ENCODE results near the gene CDK11A.

CDK11A gene

DNA sequence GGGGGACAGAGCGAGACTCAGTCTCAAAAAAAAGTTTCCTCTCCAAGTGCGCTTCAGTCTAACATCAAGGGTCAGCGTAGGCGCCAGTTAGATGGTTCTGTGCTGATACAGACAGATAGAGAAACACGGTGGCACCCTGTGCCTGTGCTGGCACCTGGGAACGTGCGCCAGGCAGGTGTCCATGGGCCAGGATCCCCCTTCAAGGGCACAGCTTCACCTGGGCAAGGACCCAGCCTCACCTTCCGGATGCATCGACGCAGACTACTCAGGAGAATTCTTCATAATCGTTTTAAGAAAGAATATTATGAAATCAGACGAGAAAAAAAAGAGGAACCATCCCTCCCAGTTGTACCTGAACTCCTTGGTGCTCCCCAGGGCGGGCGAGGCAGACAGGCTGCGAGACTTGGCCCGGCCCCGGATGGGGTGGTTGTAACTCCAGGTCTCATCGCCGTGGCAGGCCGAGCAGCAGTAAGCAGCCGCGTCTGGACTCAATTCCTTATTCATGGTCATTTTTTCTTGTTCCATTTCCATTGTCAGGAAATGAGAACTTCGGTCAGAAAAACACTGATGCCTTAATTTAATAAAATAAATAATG, 40.8 kb upstream of the CDK11A start:
- DNase-seq: no peak
- Histone ChIP-seq H3K4me3 (ENCODE audit: low read depth, low read length) (no peak overlapping the region), H3K27ac (no peak overlapping the region), H3K27me3 (replicated peaks) (no peaks in the 10 kb centered on the region), H3K36me3 (replicated peaks) (peaks cover 37% of the 10 kb centered on the region)
- TF ChIP-seq, protein P1, sequence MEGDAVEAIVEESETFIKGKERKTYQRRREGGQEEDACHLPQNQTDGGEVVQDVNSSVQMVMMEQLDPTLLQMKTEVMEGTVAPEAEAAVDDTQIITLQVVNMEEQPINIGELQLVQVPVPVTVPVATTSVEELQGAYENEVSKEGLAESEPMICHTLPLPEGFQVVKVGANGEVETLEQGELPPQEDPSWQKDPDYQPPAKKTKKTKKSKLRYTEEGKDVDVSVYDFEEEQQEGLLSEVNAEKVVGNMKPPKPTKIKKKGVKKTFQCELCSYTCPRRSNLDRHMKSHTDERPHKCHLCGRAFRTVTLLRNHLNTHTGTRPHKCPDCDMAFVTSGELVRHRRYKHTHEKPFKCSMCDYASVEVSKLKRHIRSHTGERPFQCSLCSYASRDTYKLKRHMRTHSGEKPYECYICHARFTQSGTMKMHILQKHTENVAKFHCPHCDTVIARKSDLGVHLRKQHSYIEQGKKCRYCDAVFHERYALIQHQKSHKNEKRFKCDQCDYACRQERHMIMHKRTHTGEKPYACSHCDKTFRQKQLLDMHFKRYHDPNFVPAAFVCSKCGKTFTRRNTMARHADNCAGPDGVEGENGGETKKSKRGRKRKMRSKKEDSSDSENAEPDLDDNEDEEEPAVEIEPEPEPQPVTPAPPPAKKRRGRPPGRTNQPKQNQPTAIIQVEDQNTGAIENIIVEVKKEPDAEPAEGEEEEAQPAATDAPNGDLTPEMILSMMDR (IDR thresholded peaks at IDR 0.05; ENCODE audit: low read depth, low read length, missing control alignments): no peak
- in situ Hi-C loops (cut with HindIII; ENCODE audit: low pct_ligation_motif_present, low sequenced_read_pairs): no loop called here

- no peak for DNase-seq
These were observed 39.8 kb upstream of the CDK11A start for GRCh38 chr1:1763657-1764621.

DNA sequence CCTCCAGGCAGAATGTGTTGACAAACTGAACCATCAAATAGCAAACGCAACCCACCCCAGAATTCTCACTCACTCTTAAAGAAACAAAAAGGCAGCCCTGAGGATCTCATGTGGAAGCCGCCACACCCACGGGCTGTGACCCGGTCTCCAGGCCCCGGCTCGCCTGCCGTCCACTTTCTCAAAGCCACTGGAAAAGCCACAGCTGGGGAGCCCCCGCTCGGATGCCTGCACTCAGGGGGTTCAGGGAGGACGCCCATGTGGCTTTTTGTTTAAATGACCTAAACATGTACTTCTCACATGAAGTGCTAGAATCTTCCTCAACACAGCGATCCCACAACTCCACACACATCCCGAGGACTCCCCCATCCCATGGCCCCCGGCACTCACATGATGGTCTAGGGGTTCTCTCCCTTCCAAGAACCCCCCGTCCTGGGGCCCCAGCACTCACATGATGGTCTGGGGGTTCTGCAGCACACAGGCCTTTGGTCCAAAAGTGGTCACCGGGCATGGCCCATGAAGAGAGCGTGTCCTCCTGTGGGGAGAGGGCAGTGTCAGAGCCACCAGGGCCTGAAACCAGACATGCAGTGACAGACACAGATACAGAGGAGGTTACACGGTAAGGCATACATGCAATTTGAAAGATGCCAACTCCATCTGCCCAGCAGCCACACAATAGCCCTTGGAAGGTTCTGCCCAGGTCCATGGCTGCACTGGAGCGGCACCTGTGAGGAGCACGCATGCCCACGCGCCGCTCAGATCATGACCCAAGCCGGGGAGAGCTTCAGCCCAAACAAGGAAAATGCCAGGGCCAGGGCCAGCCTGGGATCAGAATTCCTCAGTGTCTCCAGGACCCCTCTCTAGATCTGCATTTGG, 37.6 kb upstream of the CDK11A start:
- TF ChIP-seq, protein P1 (IDR thresholded peaks at IDR 0.05; ENCODE audit: low read depth, low read length, missing control alignments): no peak
- Histone ChIP-seq H3K27ac (no peak overlapping the region), H3K27me3 (replicated peaks) (no peaks in the 10 kb centered on the region), H3K36me3 (replicated peaks) (peaks cover 52% of the 10 kb centered on the region), H3K4me3 (ENCODE audit: low read depth, low read length) (no peak overlapping the region)
- DNase-seq: no peak
- in situ Hi-C loops (cut with HindIII; ENCODE audit: low pct_ligation_motif_present, low sequenced_read_pairs): no loop called here

More at GRCh38 chr1:1763657-1764621, 39.8 kb upstream of the CDK11A start:
- TF ChIP-seq, protein P1 (IDR thresholded peaks at IDR 0.05; ENCODE audit: low read depth, low read length, missing control alignments): no peak
- in situ Hi-C loops (cut with HindIII; ENCODE audit: low pct_ligation_motif_present, low sequenced_read_pairs): no loop called here
- Histone ChIP-seq H3K4me3 (ENCODE audit: low read depth, low read length) (no peak overlapping the region), H3K36me3 (replicated peaks) (peaks cover 48% of the 10 kb centered on the region), H3K27ac (no peak overlapping the region), H3K27me3 (replicated peaks) (no peaks in the 10 kb centered on the region)

GRCh38 chr1:1760715-1761114, 36.6 kb upstream of the CDK11A start:
- Histone ChIP-seq H3K4me3 (ENCODE audit: low read depth, low read length) (no peak overlapping the region), H3K27ac (no peak overlapping the region), H3K27me3 (replicated peaks) (no peaks in the 10 kb centered on the region), H3K36me3 (replicated peaks) (peaks cover 63% of the 10 kb centered on the region)
- TF ChIP-seq, protein P1 (IDR thresholded peaks at IDR 0.05; ENCODE audit: low read depth, low read length, missing control alignments): no peak
- in situ Hi-C loops (cut with HindIII; ENCODE audit: low pct_ligation_motif_present, low sequenced_read_pairs): no loop called here
- no peak for DNase-seq

DNA sequence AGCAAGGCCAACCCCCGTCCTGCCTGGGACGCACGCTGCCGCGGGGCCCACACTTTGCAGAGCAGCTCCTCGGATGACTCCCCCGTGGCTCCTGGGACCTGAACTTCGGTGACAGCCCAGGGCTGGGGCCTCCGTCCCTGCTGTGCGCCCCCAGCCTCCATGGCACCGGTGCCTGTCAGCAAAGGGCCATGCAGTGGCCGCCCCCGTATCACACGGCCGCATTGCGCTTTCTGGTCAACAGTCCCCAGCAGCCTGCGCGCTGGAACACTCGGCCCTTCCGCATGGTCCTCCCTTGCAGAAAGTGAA, 36.1 kb upstream of the CDK11A start:
- no peak for DNase-seq
- H3K36me3 ChIP-seq (replicated peaks): peaks cover 65% of the 10 kb centered on the region
- H3K4me3 ChIP-seq (ENCODE audit: low read depth, low read length): no peak overlapping the region
- no peaks in the 10 kb centered on the region for H3K27me3 ChIP-seq (replicated peaks)
- in situ Hi-C loops (cut with HindIII; ENCODE audit: low pct_ligation_motif_present, low sequenced_read_pairs): no loop called here
- TF ChIP-seq, protein P1 (IDR thresholded peaks at IDR 0.05; ENCODE audit: low read depth, low read length, missing control alignments): no peak
- H3K27ac ChIP-seq: no peak overlapping the region

All from brain microvascular endothelial cell (primary cell).